GM03348 (cell line): ENCODE results near the gene TPX2.
"Not testable (repeated sequence)": the region's sequence is repeated elsewhere in the genome, so short reads cannot be mapped to it uniquely, and the experiment has no call there.

ENCODE experiments used
- DNase-seq: peaks from one replicate; pipeline ENCODE4 v3.0.0; 2012; ENCODE audit warnings: low spot score

The TPX2 gene

GRCh38 chr20:31814142-31814541, 75.1 kb downstream of the TPX2 start:
- not testable (repeated sequence) for DNase-seq

GRCh38 chr20:31815408-31816188, 76.5 kb downstream of the TPX2 start:
- peak; percentile 56 for DNase-seq

- DNase-seq = no peak
These were observed 77.1 kb downstream of the TPX2 start for GRCh38 chr20:31816221-31816620.

GRCh38 chr20:31817461-31817860, 78.4 kb downstream of the TPX2 start:
- DNase-seq = no peak

- DNase-seq = no peak
These were observed 79.4 kb downstream of the TPX2 start for GRCh38 chr20:31818376-31818908.

- DNase-seq = no peak
These were observed 80.1 kb downstream of the TPX2 start, which contains the start of gene MYLK2 for GRCh38 chr20:31819083-31819784. TSS of gene MYLK2 (plus strand) at chr20:31819356. CDS start at chr20:31819581, 225 bp downstream.

- no peak for DNase-seq
These were observed 81.1 kb downstream of the TPX2 start for GRCh38 chr20:31820228-31820627.

GRCh38 chr20:31821427-31821826, 82.3 kb downstream of the TPX2 start:
- no peak for DNase-seq

GRCh38 chr20:31822421-31823330, 83.6 kb downstream of the TPX2 start:
- peak; percentile 94 for DNase-seq

GRCh38 chr20:31823360-31824124, 84.5 kb downstream of the TPX2 start:
- DNase-seq = no peak

GRCh38 chr20:31824125-31824485, 85.0 kb downstream of the TPX2 start:
- no peak for DNase-seq

GRCh38 chr20:31824554-31825313, 85.6 kb downstream of the TPX2 start:
- no peak for DNase-seq

- no peak for DNase-seq
These were observed 87.0 kb downstream of the TPX2 start for GRCh38 chr20:31826074-31826473.

GRCh38 chr20:31827059-31827458, 88.0 kb downstream of the TPX2 start:
- DNase-seq = no peak

- DNase-seq = not testable (repeated sequence)
These were observed 88.9 kb downstream of the TPX2 start for GRCh38 chr20:31828016-31828415.

- DNase-seq = no peak
These were observed 90.6 kb downstream of the TPX2 start for GRCh38 chr20:31829731-31830130.

GRCh38 chr20:31830406-31830981, 91.4 kb downstream of the TPX2 start:
- DNase-seq = no peak

GRCh38 chr20:31831211-31831610, 92.1 kb downstream of the TPX2 start:
- no peak for DNase-seq

- DNase-seq = no peak
These were observed 92.7 kb downstream of the TPX2 start for GRCh38 chr20:31831771-31832306.
